ELR (cell line): Measurements from ENCODE around the gene MAL.
A peak's percentile ranks its signal among the peaks of the same experiment; 100 is the strongest.

Source experiments
- DNase-seq: peaks from one replicate; pipeline ENCODE4 v3.0.0-alpha.2; 2015; ENCODE audit warnings: low read depth

The MAL gene

DNA sequence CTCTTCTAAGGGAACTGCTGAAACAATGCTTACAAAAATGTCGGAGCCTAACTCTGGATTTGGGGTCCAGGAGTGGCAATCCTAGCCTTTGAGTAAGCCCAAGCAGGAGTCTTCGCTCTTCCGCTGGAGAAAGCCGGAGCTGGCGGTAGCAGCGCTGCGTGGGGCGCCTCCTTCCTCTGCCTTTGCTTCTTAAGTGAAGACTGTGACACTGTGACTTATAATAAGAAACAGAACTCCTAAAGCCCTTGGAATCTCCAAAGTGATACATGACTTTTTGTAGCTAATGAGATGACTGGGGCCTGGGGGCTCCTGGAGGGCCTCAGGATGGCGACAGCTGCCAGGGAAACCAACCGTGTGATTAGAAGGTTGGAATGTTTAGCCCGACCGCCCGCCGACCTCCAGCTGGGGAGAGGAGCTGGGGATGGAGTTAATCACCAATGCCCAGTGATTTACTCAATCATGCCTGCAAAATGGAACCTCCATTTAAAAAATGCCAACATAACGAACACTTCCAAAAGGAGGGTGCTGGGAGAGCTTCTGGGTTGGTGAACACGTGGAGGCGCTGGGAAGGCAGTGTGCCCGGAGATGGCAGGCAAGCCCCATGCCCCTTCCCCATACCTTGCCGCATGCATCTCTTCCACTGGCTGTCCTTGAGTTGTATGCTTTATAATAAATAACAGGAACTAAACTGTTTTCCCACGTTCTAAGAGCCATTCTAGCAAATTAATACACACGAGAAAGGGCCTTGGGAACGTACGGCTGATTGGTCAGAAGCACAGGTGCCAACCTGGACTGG lies 29.0 kb upstream of the MAL start:
- no peak for DNase-seq

DNA sequence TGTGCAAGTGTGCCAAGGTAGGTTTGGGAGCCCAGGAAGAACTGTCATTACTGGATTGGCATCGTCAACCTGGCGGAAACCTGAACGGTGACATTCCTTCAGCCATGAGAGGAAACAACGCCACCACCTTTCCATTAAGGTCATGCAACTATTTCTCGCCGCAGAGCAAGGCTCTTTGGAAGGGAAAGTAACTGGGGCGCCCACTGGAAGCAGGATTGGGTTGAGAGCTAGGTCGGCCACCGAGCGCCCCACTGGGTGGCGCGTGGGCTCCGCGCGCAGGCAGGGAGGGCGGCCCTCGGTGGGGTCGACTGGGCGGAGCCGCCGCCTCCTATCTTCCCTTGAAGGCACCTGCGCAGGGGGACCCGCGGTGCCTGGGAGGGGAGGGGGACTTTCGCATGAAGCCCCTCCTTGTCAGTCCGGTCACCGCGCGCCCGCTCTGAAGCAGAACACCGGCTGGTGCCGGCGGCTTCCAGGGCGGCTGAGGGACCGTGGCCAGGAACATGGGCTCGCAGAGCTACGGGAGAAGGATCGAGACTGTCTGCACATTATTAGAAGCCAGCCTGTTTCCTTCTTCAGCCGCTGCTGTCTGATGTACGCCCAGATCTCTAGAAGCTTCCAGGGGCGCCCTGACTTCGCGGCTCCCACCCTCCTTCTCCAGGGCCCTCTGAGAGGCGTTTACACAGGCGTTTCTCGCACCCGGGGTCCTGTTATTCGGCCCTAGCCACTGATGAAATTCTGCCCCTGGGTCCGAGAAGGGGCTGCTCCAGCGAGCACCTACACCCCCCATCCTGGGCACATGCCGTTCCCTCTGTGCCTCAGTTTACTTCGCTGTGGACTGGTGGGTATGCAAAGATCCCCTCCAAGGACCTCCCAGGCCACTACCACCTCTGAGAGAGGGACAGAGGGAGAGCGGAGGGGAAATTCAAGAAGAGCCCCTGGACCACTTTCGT lies 27.3 kb upstream of the MAL start:
- DNase-seq = no peak

DNA sequence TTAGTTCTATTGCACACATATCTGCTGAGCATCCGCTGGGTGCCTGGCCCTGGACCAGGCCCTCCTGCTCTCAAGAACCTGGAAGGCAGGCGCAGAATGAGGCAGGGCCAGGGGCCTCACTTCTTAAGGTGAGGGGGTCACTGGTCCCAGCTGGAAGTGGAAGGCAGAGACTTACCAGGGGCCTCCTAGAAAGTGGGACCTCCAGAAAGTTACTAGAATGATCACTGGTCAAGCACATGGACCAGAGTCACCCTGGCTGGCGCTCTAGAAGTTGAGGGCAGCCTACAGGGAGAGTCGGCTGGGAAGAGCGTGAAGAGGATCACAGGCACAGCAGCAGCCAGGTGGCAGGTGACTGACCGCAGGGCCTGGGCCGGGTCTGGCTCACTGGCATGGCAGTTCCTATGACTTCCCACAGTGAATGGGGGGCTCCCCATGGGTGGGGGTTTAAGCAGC lies 26.1 kb upstream of the MAL start:
- DNase-seq = no peak

DNA sequence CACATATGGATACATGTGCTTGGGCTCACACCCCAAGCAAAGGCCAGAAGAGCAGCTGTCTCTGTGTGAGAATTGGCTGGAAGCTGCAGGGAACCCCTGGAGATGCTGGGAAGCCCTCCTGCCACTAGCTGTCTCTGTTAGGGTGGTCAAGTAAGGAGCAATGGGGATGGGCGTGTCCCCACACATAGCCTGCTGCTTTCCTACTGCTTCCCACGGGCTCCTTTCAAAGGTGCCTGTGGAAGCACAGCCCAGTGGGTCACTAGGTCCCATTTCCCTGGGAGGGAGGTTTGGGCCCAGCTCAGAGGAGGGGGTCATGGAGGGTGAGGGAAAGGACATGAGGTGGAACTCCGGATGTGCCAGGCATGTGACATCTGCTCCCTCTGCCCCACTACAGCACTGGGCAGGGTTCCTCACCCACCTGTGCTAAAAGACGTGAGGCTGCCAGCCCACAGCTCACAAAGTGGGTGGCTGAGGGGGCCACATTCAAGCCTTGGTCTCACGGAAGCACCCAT lies 24.4 kb upstream of the MAL start:
- no peak for DNase-seq

DNA sequence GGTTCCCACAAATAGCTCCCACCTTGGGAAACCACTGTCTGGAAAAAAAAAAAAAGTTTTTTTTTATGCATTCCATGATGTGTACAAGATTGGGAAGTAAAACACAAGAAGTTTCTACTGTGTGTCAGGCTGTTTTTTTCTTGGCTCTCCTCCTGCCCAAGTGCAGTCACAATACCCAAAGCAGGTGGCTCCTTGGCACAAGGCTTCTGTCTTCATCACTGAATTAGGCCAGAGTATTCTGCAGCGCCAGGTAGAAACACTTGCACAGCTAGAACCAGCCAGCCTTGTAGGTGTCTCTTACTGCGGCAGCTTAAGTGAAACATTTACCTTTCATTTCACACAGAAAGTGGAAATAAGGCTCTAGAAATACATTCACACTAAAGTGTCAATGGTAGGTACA lies 23.8 kb upstream of the MAL start:
- DNase-seq = no peak

DNA sequence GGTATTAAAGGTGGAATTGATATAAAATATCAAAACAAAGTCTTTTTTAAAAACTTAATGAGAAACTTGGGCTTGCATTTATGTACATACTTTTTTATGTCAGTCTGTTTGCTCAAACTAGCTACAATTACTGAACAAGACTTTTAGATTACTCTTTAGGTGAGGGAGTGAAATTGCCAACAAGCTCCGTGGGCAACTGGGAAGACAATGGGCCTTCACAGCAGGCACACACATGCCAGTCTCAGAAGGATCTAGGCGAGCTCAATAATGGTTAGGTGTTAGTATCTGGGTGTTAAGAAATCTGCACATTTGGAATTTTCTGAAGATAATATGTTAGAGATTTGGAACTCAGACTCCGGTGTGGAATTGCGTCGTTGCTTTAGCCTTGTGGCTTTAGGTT lies 23.0 kb upstream of the MAL start:
- DNase-seq = no peak

DNA sequence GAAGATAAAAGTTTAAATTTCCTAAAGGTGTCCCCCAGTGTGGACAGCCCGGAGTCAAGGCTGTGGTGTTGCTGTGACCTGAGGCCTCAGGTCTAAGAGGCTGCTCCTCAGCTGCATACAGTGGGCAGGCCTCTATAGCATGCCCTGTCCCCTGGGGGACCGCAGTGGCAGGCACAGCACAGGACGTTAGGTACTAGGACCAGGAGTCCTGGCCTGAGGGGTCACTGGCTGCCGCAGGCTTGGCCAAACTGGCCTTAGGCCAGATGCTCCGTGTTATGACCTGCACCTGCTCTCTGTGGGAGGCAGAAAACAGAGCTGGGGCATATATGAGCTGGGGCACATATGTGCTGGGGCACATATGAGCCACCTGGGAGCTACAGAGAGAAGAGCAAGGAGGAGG lies 21.2 kb upstream of the MAL start:
- no peak for DNase-seq

DNA sequence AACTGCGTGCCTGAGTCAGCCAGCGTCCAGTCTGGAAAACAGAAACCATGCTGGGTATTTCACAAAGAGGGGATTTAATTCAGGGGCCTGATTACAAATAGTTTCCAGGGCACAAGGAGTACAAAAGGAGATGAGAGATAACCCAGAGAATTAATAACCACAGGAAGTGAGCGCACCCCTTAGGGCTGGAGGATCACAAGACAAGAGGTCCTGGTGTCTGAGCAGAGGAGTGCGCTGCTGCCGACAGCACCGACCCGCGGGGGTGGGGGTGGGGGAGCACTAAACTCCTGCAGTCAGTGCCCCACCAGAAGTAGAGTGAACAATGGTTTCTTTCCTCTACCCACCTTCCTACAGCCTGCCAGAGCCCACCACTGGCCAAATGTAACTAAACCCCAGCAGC lies 20.8 kb upstream of the MAL start:
- DNase-seq = no peak

DNA sequence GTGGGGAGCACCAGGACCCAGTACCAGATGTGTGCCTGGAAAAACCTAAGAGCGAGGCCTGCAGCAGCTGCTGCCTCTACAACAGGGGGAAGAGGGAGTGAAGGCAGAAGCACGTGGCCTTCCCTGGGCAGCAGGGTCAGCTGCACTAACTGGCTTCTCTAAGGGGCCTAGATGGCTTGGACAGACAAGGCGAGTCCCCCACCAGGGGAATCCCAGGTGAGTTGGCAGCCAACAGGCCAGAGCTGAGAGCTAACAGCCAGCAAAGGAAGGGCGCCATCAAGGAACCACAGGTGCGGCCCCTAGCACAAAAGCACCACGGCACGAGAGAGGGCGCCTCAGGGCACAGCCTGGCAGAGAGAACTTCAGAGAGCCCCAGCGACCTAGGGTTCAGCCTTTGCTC lies 19.8 kb upstream of the MAL start:
- DNase-seq = no peak

DNA sequence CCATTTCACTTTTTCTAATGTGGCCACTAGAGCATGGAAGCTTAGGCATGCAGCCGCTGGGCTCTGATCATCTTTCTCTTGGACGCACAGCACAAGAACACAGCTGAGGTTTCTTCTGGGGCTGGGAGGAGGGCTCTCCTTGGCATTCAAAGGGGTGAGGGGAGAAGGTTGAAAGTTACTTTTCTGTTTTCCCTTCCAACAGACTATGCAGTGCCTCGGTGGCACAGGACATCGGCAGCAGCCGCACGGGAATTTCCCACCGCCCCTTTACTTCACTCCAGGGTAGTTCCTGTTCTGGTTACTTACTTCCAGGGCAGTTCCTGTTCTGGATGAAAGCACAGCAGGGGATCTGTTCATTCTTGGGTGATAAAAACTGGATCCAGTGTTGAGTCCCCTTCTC lies 18.9 kb upstream of the MAL start:
- no peak for DNase-seq

DNA sequence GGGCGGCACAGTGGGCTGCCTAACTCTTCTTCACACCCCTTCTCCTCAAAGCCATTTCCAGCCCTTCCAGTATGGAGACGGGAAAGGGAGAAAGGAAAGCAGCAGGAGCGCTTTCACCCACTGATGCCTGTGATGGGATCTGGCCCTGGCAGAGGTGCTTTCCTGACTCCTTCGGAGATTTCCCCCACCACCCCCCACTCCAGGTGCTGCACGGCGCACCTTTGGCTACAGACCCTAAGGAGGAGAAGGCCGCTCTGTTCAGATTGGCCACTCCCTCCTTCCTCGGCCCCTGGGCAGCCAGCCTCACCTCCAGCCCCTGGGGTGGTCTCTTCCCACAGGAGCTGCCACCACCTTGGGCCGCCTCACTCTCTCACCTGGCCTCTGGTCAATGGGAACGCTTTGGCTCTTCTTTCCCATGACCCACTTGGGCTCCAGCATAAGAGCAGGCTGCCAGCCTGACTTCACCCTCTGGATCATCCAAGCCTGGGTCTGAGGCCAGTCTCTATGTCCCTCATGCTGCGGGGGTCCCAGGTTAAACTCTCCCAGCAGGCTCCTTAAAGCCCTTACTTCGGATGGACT lies 18.4 kb upstream of the MAL start:
- DNase-seq = no peak

DNA sequence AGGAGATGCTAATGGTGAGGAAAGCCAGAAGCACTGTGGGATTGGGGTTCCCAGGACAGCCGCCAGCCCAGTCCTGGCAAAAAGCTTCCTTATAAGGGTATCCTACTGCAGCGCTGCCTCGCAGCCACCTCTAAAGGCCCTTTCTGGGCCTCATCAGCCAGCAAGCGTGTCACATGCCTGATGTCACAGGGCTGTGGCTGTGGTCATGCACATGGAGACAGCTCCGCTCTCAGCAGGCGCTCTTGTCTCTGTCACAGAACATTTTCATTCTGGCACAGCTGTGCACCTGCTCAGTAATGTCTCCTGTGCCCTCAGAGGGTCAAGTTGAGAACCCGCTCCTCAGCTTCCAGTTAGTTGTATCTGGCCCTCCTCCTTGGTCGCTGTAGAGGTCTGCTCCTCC lies 17.7 kb upstream of the MAL start:
- DNase-seq = no peak

DNA sequence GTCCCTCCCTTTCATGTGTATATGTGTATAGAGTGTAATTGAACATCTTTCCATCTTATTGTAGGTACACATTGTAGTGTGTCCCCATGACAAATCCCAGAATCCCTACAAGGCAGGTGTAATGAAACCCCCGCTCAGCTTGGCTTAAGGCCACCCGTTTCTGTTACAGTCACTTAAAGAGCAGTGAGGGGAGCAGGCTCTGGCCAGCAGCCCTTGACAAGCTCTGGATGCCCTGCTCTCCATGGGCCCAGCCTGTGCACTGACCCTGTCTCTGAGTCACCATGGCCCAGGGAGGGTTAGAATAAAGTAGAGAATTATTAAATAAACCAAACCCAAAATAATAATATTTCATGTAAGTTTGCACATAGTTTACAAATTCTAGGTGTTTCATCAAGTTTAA lies 17.2 kb upstream of the MAL start:
- DNase-seq = no peak

DNA sequence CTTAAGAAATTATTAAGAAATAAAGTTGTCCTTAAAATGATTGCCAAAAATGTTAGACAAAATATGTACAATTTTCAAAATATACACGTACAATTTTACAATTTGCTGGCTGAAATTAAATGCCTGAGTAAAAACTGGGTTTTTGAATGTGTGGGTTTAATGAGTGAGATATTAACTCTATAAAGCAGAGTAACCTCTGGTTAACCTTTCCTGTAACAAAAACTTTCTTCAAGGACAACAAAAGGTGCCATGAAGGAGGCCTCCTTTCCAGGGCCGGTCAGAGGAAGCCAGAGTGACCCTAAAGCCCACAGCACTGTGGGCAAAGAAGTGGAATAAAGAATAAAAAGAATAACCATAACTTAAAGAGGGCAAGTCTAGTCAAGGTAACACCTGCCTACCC lies 16.5 kb upstream of the MAL start:
- no peak for DNase-seq

DNA sequence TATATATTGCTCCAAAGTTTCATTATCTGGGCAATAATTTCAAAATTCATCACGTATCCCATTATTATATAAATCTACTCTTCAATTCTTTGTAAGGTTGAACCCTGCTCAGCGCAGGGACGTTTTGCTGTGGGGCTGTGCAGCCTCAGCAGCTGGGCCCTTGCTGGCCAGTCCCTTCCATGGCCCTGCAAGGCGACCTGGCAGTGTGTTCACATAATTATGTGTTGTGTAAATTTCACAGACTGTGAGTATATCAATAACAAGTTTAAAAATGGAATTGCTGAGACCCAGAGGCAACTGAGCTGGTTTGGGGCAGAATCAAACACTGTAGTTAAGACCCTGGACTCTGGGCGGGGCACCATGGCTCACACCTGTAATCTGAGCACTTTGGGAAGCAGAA lies 16.1 kb upstream of the MAL start:
- DNase-seq = no peak

DNA sequence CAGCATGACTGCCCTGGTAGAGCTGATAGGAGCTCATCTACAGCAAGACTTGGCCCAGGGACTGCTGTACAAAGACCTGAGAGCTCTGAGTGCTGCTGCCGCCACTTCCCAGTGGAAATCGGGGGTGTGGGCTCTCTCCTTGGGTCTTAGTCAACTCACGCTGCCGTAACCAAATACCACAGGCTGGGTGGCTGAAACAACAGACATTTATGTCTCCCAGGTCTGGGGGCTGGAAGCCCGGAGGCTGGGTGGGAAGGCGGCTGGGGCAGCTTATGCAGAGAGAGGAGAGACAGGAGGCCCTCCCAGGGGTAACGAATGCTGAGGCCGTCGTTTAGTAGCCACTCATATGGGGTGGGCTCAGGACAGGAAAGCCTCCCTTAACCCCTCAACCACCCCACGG lies 15.4 kb upstream of the MAL start:
- no peak for DNase-seq

DNA sequence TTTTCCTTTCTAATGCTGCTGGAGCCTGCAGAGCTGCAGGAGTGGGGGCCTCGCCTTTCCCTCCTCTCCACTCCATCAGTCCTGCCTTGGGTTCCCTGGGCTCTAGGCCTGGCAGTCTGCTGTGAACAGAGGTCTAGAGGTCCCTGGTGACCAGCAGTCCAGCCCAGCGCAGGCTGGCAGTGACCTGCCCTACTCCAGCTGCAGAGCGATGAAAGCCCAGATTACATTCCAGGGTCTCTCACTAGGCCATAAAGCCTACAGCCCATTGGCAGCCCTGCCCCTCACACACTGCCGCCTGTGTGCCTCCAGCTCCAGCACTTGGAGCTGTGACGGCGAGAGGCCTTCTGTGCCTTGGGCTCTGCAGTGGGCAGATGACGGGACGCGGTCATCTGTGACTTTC lies 14.8 kb upstream of the MAL start:
- DNase-seq = no peak

DNA sequence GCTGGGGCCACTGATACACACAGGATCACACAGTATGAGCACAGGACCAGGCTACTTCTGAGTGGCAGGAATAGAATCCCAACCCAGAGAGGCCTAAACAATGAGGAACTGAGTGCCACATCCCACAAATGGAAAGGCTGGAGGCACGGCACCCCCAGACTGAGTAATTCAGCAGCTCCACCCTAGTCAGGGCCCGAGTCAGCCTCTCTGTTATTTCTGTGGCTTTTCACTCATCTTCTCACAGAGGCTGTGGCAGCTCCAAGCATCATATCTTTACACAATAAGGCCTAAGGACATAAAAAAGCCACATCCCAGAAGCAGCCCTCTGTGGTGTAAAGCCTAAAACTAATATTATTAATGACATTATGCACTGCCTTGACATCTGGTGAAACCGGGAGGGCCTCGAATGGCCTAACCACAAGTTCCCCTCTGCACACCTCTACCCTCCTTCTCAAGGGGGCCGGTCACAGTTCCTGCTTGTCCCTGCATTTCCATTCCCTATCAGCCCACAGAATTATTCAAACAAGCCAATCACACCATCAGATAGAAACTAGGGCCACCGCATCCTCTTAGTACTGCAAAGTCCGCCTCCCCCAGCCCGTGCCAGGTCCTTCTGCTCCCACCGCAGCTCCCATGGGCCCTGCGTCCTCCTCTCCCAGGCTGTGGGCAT lies 12.5 kb upstream of the MAL start:
- peak; percentile 54 for DNase-seq

DNA sequence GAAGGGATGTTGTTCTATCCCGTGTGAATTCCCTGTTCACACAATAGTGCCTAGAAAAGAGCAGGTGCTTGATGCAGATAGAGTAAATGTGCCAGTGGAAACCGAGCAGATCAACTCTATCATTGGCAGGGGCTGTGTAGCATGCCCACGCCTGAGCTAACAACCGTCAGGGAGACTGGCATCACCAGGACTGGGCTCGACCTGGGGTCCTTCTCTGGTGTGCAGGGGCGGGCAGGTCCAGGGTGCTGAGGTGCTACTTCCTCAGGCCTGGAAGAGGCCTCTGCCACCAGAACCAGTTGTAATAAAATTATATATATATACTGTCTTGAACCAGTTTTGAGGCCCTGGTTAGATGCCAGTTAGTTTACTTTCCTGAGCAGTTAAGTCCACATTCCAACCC lies 11.8 kb upstream of the MAL start:
- DNase-seq = no peak

DNA sequence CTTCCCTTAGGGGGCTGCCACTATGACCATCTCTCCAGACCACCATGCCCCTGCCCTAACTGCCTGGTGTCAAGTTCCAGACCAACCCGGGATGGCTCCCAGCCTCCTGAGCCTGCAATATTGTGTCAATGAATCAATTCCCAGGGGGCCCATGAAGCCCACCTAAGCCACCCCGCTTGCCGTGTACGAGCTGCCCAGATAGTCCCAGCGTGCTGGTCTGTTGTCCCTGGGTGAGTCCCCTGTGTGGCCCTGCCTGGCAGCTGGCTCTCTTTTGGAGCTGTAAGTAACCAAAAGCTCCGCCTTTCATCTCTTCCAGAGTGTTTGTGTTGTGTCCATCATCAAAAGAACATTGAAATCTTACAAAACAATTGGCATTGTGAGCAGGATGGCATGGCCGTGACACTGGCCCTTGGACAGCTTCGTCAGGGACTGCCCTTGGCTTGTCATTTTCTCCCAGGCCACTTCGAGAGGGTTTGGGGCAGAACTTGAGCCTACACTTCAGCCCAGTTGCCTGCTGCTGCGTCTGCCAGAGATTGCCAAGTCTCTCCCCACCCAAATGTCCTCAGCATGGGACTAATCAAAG lies 11.3 kb upstream of the MAL start:
- no peak for DNase-seq

DNA sequence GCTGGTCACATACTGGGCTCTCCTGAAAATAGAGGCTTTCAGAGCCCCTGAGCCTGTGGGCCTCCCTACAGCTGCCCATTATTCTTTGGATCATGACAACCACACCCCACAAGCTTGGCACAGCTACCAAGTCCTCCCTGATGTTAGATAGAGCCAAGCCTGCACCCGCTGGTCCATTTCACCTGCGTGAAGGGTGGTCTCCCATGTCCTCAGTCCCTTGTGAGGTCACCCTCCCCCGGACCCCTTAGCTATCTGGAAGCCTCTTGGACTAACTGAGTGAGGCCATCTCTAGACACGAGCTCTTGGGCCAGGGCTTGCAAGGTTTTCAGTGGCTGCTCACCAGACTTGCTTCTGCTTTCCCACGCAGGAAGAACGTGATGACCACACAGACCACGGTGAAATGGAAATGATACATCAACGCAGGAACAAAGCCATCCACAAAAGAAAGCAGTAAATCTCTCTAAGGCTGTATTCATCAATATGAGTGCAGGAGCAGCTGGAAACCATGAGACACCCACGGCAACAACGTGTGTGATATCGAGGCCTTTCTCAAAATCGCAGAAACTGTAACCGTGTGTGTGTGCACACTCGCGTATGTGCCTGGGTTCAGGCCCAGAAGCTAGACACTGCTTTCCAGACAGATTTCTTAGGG lies 10.1 kb upstream of the MAL start:
- DNase-seq = no peak
